Measurements from ENCODE around the gene DNHD1.

GRCh38 chr11:6569706-6570105, 72.6 kb downstream of the DNHD1 start:
- TF ChIP-seq SP1 (IDR thresholded peaks at IDR 0.05; ENCODE audit: low read depth, low read length) (no peak), EP300 (IDR thresholded peaks at IDR 0.05; ENCODE audit: borderline replicate concordance in 1 of 2, low read depth in 2 of 2, low read length in 2 of 2) (no peak), CHD2 (IDR thresholded peaks at IDR 0.05; ENCODE audit: low read length) (no peak), CTCF (IDR thresholded peaks at IDR 0.05; ENCODE audit: control extremely low read depth in 1 of 3, insufficient read depth in 1 of 3, low read depth in 1 of 3, low read length in 3 of 3) (no peak), POLR2AphosphoS5 (IDR thresholded peaks at IDR 0.05; ENCODE audit: low read depth, low read length) (no peak), TEAD4 (IDR thresholded peaks at IDR 0.05; ENCODE audit: low read depth, low read length) (no peak), CHD7 (IDR thresholded peaks at IDR 0.05; ENCODE audit: insufficient replicate concordance, low read length) (no peak)

Data from H1 (cell line).